Measurements from ENCODE around the gene YRDC.
A peak's percentile ranks its signal among the peaks of the same experiment; 100 is the strongest.

DNA sequence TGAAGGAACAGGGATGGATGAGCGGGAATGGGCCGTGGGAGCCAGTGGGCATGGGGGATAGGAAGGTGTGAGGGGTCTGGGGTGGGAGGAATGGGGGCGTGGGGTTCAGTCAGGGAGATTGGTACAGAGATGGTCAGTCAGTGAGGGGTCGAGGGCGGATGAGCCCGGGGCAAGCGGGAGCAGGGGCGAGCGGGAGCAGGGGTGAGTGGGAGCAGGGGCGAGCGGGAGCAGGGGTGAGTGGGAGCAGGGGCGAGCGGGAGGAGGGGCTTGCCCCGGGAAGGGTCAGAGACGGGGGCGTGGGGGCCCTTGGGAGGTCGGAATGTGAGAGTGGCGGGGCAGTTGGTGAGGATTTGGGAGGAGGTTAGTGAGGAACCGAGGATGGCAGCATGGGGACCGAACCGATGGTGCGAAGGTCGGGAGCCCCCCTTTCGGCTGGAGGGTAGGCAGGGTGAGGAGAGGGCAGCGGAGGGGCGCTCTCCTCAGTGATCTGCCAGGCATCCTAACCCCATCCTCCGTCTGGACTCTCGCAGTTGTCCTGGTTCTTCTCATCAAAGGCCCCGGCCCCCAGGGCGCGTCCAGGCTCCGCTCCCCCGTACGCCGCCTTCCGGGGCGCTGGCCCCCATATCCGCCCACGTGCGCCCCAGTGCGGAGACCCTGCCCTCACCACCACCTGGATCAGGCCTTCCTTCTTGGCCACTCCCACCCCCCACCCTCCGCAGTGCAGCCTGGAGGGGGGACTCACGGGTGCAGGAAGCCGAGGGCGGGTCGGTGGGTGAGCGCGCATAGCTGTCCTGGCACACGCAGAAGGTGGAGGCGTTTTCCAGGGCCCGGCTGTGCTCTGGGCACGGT lies 54.3 kb downstream of the YRDC start:
- TF ChIP-seq EZH2 (IDR thresholded peaks at IDR 0.05; ENCODE audit: insufficient read depth, poor library complexity, severe bottlenecking) (peak; percentile 8), EZH2phosphoT487 (IDR thresholded peaks at IDR 0.05; ENCODE audit: insufficient read depth, low read depth) (no peak)

Data from GM23248 (cell line).